Effector memory CD8-positive, alpha-beta T cell (primary cell): ENCODE measurements around the gene DOCK2.

Experiments
- ATAC-seq: fragments of 150-1000 bp; cut with Tn5 transposase; replicated peaks from 2 replicates; pipeline ENCODE4 v1.10.0; 2021; ENCODE audit warnings: mild to moderate bottlenecking, moderate library complexity
- DNase-seq, 3 experiments: peaks; one replicate each; pipeline ENCODE4 v3.0.0; 2021
- H3K27ac Mint-ChIP-seq, 2 donors: one replicate each; pipeline ENCODE4 v1.8.0; 2022; ENCODE audit warnings: mild to moderate bottlenecking in 2 of 2, mixed read lengths in 2 of 2, moderate library complexity in 2 of 2
- H3K27me3 Mint-ChIP-seq, 2 donors: one replicate each; pipeline ENCODE4 v1.8.0; 2022; ENCODE audit warnings: mixed read lengths in 2 of 2
- H3K36me3 Mint-ChIP-seq: one replicate; pipeline ENCODE4 v1.8.0; 2022; ENCODE audit warnings: mild to moderate bottlenecking, moderate library complexity, mixed read lengths; ENCODE audit not compliant: insufficient read depth
- H3K4me1 Mint-ChIP-seq, 2 donors: one replicate each; pipeline ENCODE4 v1.8.0; 2022; ENCODE audit warnings: low read depth in 2 of 2, mixed read lengths in 2 of 2
- H3K4me3 Mint-ChIP-seq, 2 donors: one replicate each; pipeline ENCODE4 v1.8.0; 2022; ENCODE audit warnings: mild to moderate bottlenecking in 2 of 2, mixed read lengths in 2 of 2, moderate library complexity in 2 of 2
- H3K9me3 Mint-ChIP-seq, 2 donors: one replicate each; pipeline ENCODE4 v1.8.0; 2022; ENCODE audit warnings: mixed read lengths in 2 of 2

The DOCK2 gene

DNA sequence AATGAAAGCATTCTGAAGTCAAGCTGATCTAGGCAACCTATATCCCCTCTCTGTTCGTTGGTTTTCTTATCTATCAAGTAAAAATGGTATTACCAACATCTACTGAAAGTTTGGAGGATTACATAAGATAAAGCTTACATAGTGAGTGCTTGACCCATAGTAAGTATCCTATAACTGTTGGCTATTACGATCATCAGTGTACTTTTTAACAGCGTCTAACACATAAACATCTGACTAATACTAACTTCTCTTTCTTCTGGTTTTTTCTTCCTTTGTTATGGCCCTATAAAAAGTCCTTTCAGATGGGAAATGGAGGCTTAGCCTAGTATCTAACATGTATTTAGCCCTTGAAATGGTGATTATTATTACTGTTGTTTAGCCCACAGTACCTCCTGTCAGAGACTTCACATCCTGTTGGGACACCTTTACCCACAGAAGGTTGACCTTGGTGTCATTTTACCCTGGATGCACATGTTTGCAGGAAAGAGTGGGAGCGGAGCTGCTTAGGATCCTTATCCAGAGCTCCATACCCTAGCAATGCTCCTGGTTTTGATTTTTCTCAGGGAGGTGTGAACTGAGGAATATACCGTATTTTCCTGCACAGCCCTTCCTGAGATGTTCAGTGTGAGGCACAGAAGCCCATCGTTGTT, 337.2 kb downstream of the DOCK2 start:
- no peak overlapping the region for H3K27ac Mint-ChIP-seq
- peaks cover 4 to 15% of the 10 kb centered on the region in 2 donors for H3K4me1 Mint-ChIP-seq
- ATAC-seq: no peak
- no peaks in the 10 kb centered on the region for H3K9me3 Mint-ChIP-seq
- no peaks in the 10 kb centered on the region for H3K27me3 Mint-ChIP-seq
- H3K4me3 Mint-ChIP-seq: no peak overlapping the region
- H3K36me3 Mint-ChIP-seq: peaks cover 6% of the 10 kb centered on the region
- no peak for DNase-seq

DNA sequence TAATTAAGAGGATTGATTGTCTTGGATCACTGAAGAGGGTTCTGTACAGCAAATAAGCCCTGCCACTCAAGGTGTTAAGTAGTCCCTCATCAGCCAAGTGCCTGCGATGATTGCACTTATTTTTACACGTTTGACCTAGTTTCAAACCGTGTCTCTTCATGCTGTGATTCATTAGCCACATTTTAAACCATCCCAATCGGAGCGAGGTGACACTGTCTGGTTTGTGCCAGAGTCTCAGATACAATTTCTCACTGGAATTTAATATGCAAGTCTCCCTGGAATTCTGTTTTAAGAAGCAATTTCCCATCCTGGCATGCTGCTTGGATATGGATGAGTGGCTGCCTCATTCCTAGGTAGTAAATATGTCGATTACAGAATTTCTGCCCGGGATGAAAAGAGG, 341.6 kb downstream of the DOCK2 start:
- DNase-seq (no peak), ATAC-seq (no peak)
- H3K9me3 Mint-ChIP-seq: no peaks in the 10 kb centered on the region
- peaks cover 3 to 5% of the 10 kb centered on the region in 2 donors for H3K4me1 Mint-ChIP-seq
- H3K27ac Mint-ChIP-seq: no peak overlapping the region
- no peak overlapping the region for H3K4me3 Mint-ChIP-seq
- H3K36me3 Mint-ChIP-seq: peaks cover 17% of the 10 kb centered on the region
- H3K27me3 Mint-ChIP-seq: no peaks in the 10 kb centered on the region

- Mint-ChIP-seq H3K36me3 (peaks cover 25% of the 10 kb centered on the region), H3K4me1 (peaks cover 3 to 5% of the 10 kb centered on the region in 2 donors), H3K4me3 (no peak overlapping the region), H3K9me3 (no peaks in the 10 kb centered on the region), H3K27ac (no peak overlapping the region), H3K27me3 (no peaks in the 10 kb centered on the region)
- ATAC-seq (no peak), DNase-seq (no peak)
These were observed 342.8 kb downstream of the DOCK2 start for GRCh38 chr5:169979871-169980270.

DNA sequence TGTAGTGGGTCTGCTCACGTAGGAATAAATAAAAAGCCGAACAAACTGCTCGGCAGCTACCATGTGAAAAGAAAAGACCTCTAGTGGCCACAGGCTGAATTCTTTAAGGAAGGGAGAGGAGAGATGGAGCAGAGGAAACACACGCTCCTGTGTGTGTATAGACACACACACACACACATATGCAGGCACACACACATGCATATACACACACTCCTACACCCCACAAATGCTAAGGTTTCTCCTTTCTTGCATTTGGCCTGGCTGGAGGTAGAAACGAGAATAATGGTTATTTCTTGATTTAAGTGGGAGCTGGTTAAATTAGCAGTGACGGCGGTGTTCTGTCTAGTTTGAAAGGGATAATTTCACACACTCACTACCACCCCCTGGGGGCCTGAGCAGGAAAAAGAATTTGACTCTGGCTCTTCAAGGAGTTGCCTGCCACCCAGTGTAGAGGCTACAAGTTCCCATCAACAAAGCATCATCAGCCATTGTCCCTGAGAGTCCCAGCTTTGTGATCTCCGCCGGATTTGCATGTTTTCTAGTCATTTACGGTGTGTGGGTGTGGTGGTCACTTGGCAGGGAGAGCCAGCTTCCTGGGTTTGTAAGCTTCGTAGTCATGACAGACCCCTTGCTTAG, 343.5 kb downstream of the DOCK2 start, which contains the start of gene INSYN2B:
Gene INSYN2B, minus strand, starts transcription at position 78 of the 636 bp plus-strand sequence. CDS start 96,597 bp downstream, outside the sequence.
- H3K4me1 Mint-ChIP-seq: peaks cover 3 to 5% of the 10 kb centered on the region in 2 donors
- peak within 1 kb of the TSS in 1 of 2 donors; percentile 46 for H3K27ac Mint-ChIP-seq
- no peaks in the 10 kb centered on the region for H3K9me3 Mint-ChIP-seq
- peaks cover 32% of the 10 kb centered on the region for H3K36me3 Mint-ChIP-seq
- H3K4me3 Mint-ChIP-seq: no peak within 1 kb of the TSS
- no peaks in the 10 kb centered on the region for H3K27me3 Mint-ChIP-seq
- ATAC-seq (no peak), DNase-seq (no peak)

DNA sequence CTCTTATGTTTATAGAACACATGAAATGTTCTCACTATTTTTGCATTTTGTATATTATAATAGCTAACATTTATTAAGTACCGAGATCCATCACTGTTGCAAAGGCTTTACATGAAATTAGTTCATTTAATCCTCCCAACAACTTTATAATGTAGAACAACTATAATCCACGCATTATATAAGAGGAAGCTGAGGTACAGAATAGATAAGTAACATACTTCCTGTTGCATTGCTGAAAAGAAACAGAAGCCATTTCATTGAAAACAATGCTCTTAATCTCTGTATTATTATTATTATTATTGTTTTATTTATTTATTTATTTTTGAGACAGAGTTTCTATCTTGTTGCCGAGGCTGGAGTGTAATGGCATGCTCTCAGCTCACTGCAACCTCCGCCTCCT, 351.1 kb downstream of the DOCK2 start:
- H3K4me1 Mint-ChIP-seq: no peaks in the 10 kb centered on the region
- no peak overlapping the region for H3K4me3 Mint-ChIP-seq
- DNase-seq: no peak
- H3K27ac Mint-ChIP-seq: no peak overlapping the region
- H3K27me3 Mint-ChIP-seq: no peaks in the 10 kb centered on the region
- no peak for ATAC-seq
- no peaks in the 10 kb centered on the region for H3K9me3 Mint-ChIP-seq
- peaks cover 53% of the 10 kb centered on the region for H3K36me3 Mint-ChIP-seq

- DNase-seq (no peak), ATAC-seq (no peak)
- Mint-ChIP-seq H3K36me3 (peaks cover 52% of the 10 kb centered on the region), H3K4me3 (no peak overlapping the region), H3K27me3 (no peaks in the 10 kb centered on the region), H3K9me3 (no peaks in the 10 kb centered on the region), H3K4me1 (no peaks in the 10 kb centered on the region), H3K27ac (no peak overlapping the region)
These were observed 351.9 kb downstream of the DOCK2 start for GRCh38 chr5:169988947-169989346.

DNA sequence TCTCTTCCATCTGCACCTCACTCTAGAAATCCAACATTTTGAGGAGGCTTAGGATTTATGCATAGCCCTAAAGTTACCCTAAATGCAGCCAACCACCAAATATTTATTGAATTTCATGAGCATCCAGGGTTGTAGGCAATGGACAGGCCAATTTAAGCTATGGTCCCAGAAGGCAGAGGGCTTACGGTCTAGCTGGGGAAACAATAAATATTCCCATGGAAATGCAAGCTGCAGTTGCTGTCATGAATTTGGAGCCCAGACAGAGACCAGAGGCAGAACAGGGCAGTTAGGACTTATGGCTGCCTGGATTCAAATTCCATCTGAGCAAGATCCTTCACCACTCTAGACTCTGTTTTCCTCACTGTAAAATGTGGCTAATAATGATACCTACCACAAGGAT, 352.3 kb downstream of the DOCK2 start:
- Mint-ChIP-seq H3K9me3 (no peaks in the 10 kb centered on the region), H3K4me3 (no peak overlapping the region), H3K27me3 (no peaks in the 10 kb centered on the region), H3K4me1 (peaks cover 0 to 3% of the 10 kb centered on the region in 2 donors), H3K27ac (no peak overlapping the region), H3K36me3 (peaks cover 52% of the 10 kb centered on the region)
- ATAC-seq (no peak), DNase-seq (no peak)

- Mint-ChIP-seq H3K36me3 (peaks cover 46% of the 10 kb centered on the region), H3K27ac (no peak overlapping the region), H3K4me3 (no peak overlapping the region), H3K27me3 (no peaks in the 10 kb centered on the region), H3K9me3 (no peaks in the 10 kb centered on the region), H3K4me1 (peaks cover 0 to 6% of the 10 kb centered on the region in 2 donors)
- ATAC-seq: no peak
- no peak for DNase-seq
These were observed 354.2 kb downstream of the DOCK2 start for GRCh38 chr5:169991115-169991869.

GRCh38 chr5:169992789-169993484, 355.9 kb downstream of the DOCK2 start:
- Mint-ChIP-seq H3K4me3 (no peak overlapping the region), H3K27ac (no peak overlapping the region), H3K9me3 (no peaks in the 10 kb centered on the region), H3K4me1 (peaks cover 0 to 6% of the 10 kb centered on the region in 2 donors), H3K36me3 (peaks cover 35% of the 10 kb centered on the region), H3K27me3 (no peaks in the 10 kb centered on the region)
- ATAC-seq (no peak), DNase-seq (no peak)

- peaks cover 33% of the 10 kb centered on the region for H3K36me3 Mint-ChIP-seq
- no peaks in the 10 kb centered on the region for H3K9me3 Mint-ChIP-seq
- H3K4me3 Mint-ChIP-seq: no peak overlapping the region
- no peak for ATAC-seq
- DNase-seq: no peak
- no peaks in the 10 kb centered on the region for H3K27me3 Mint-ChIP-seq
- peak overlapping the region; percentile 33 for H3K27ac Mint-ChIP-seq
- peaks cover 0 to 6% of the 10 kb centered on the region in 2 donors for H3K4me1 Mint-ChIP-seq
These were observed 356.4 kb downstream of the DOCK2 start for GRCh38 chr5:169993485-169993790.

DNA sequence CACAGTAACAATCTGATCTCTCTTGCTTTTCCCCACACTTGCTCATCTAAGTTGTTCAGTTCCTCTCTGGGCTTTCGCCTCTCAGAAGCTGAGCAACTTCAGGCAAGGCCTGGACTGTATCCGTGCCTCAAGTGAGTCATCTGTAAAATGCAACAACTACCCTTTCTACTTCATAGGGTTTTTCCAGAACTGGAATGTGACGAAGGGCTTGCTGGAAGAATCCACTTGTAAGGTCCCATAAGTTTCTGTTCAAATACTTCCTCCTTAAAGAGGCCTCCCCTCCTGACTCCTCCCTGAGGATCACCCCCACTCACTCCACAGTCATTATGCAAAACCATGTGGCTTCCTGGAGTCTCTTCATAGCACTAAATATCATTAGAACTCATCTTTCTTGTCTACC, 360.7 kb downstream of the DOCK2 start:
- Mint-ChIP-seq H3K36me3 (peaks cover 26% of the 10 kb centered on the region), H3K27me3 (no peaks in the 10 kb centered on the region), H3K4me3 (no peak overlapping the region), H3K9me3 (peaks cover under 1 to 2% of the 10 kb centered on the region in 2 donors), H3K4me1 (peaks cover 1 to 6% of the 10 kb centered on the region in 2 donors), H3K27ac (peak overlapping the region in 1 of 2 donors; percentile 42)
- ATAC-seq: no peak
- no peak for DNase-seq

GRCh38 chr5:169999621-170000020, 362.5 kb downstream of the DOCK2 start:
- peaks cover 2 to 11% of the 10 kb centered on the region in 2 donors for H3K9me3 Mint-ChIP-seq

DNA sequence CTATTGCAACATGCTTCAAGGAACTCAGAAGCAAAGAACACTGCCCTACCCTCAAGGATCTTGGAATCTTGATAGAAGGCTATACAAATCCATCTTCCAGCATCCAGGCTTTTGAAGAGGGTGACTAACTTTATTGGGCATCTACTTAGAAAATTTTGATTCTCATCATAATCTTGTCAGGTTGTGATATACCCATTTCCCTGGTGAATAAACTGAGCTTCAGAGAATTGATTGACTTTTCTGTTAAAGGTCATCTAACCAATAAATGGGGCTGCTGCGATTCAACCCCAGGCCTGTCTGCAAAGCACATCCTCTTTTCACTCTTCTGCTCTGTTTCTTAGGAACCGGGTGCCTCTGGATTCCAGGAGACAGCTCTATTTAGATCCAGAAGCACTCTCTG, 363.1 kb downstream of the DOCK2 start:
- H3K27me3 Mint-ChIP-seq: no peaks in the 10 kb centered on the region
- peaks cover 0 to 1% of the 10 kb centered on the region in 2 donors for H3K4me1 Mint-ChIP-seq
- no peak overlapping the region for H3K27ac Mint-ChIP-seq
- H3K4me3 Mint-ChIP-seq: no peak overlapping the region
- DNase-seq: no peak
- ATAC-seq: no peak
- peaks cover 15% of the 10 kb centered on the region for H3K36me3 Mint-ChIP-seq
- peaks cover 2 to 11% of the 10 kb centered on the region in 2 donors for H3K9me3 Mint-ChIP-seq

More at GRCh38 chr5:169999621-170000020, 362.5 kb downstream of the DOCK2 start:
- Mint-ChIP-seq H3K4me3 (no peak overlapping the region), H3K4me1 (peaks cover 1% of the 10 kb centered on the region in 2 donors), H3K36me3 (peaks cover 18% of the 10 kb centered on the region), H3K27me3 (no peaks in the 10 kb centered on the region), H3K27ac (no peak overlapping the region)
- DNase-seq (no peak), ATAC-seq (no peak)
